Measurements from ENCODE around the gene HS3ST1. TPM values are rescaled to one million over a fixed set of nuclear protein-coding genes. Genes with fewer than 3 reads are reported as not detected.

Gene HS3ST1
- total RNA-seq (2021) (not detected in 2 replicates), Bru-seq, nascent RNA (not detected), BruChase-seq, experiment 1, labeled RNA remaining after a 2-hour chase (percentile 7 among the genes with signal in this experiment), BruChase-seq, experiment 2, labeled RNA remaining after a 6-hour chase (not detected)
- long read RNA-seq = 0 reads

GRCh38 chr4:11428231-11428898 lies at the start of gene HS3ST1:
Gene HS3ST1 (minus strand): TSS chr4:11428894. CDS start chr4:11400005, 28,889 bp downstream.
- H3K27me3 ChIP-seq (replicated peaks; ENCODE audit: insufficient read depth, low read depth, low read length, poor library complexity) = no peaks in the 10 kb centered on the region
- TF ChIP-seq EZH2 (IDR thresholded peaks at IDR 0.05; ENCODE audit: borderline replicate concordance, low read depth, low read length, poor library complexity, severe bottlenecking) (no peak), CTCF (conservative IDR thresholded peaks at IDR 0.05; ENCODE audit: low read depth, low read length) (no peak)
- no peak within 1 kb of the TSS for H3K27ac ChIP-seq (ENCODE audit: low read depth, low read length, poor library complexity, severe bottlenecking)
- intact Hi-C loops (cut with micrococcal nuclease; ENCODE audit: unreplicated experiment) = no loop called here
- no peaks in the 10 kb centered on the region for H3K4me1 ChIP-seq (ENCODE audit: insufficient read depth, low read length, poor library complexity, severe bottlenecking)
- no peak within 1 kb of the TSS for H3K4me3 ChIP-seq (ENCODE audit: low read depth, low read length, poor library complexity, severe bottlenecking)
- ChIA-PET POLR2A (ENCODE audit: low non-redundant PET) (no interaction called here), CTCF (no interaction called here)
- peaks cover 5% of the 10 kb centered on the region for H3K9me3 ChIP-seq (ENCODE audit: low read depth, low read length, poor library complexity, severe bottlenecking)
- H3K36me3 ChIP-seq (ENCODE audit: insufficient read depth, low read length, poor library complexity, severe bottlenecking) = no peaks in the 10 kb centered on the region
- no peak for DNase-seq (ENCODE audit: low spot score)
- no TSS peak for BruUV-seq (replicated peaks)

- Histone ChIP-seq H3K27ac (ENCODE audit: low read depth, low read length, poor library complexity, severe bottlenecking) (no peak overlapping the region), H3K4me1 (ENCODE audit: insufficient read depth, low read length, poor library complexity, severe bottlenecking) (no peaks in the 10 kb centered on the region), H3K9me3 (ENCODE audit: low read depth, low read length, poor library complexity, severe bottlenecking) (peaks cover 15% of the 10 kb centered on the region), H3K4me3 (ENCODE audit: low read depth, low read length, poor library complexity, severe bottlenecking) (no peak overlapping the region), H3K36me3 (ENCODE audit: insufficient read depth, low read length, poor library complexity, severe bottlenecking) (no peaks in the 10 kb centered on the region), H3K27me3 (replicated peaks; ENCODE audit: insufficient read depth, low read depth, low read length, poor library complexity) (no peaks in the 10 kb centered on the region)
- ChIA-PET CTCF (no interaction called here), POLR2A (ENCODE audit: low non-redundant PET) (no interaction called here)
- intact Hi-C loops (cut with micrococcal nuclease; ENCODE audit: unreplicated experiment) = no loop called here
- TF ChIP-seq EZH2 (IDR thresholded peaks at IDR 0.05; ENCODE audit: borderline replicate concordance, low read depth, low read length, poor library complexity, severe bottlenecking) (no peak), CTCF (conservative IDR thresholded peaks at IDR 0.05; ENCODE audit: low read depth, low read length) (no peak)
- no peak for DNase-seq (ENCODE audit: low spot score)
- no TSS peak for BruUV-seq (replicated peaks)
Observed at GRCh38 chr4:11475871-11476270, 47.2 kb upstream of the HS3ST1 start.

- Histone ChIP-seq H3K4me3 (ENCODE audit: low read depth, low read length, poor library complexity, severe bottlenecking) (no peak overlapping the region), H3K27me3 (replicated peaks; ENCODE audit: insufficient read depth, low read depth, low read length, poor library complexity) (no peaks in the 10 kb centered on the region), H3K4me1 (ENCODE audit: insufficient read depth, low read length, poor library complexity, severe bottlenecking) (no peaks in the 10 kb centered on the region), H3K9me3 (ENCODE audit: low read depth, low read length, poor library complexity, severe bottlenecking) (peaks cover 18% of the 10 kb centered on the region), H3K36me3 (ENCODE audit: insufficient read depth, low read length, poor library complexity, severe bottlenecking) (no peaks in the 10 kb centered on the region), H3K27ac (ENCODE audit: low read depth, low read length, poor library complexity, severe bottlenecking) (no peak overlapping the region)
- POLR2A ChIA-PET (ENCODE audit: low non-redundant PET) = no interaction called here
- CTCF ChIA-PET = no interaction called here
- no peak for TF ChIP-seq EZH2 (IDR thresholded peaks at IDR 0.05; ENCODE audit: borderline replicate concordance, low read depth, low read length, poor library complexity, severe bottlenecking)
- TF ChIP-seq CTCF (conservative IDR thresholded peaks at IDR 0.05; ENCODE audit: low read depth, low read length) = no peak
- DNase-seq (ENCODE audit: low spot score) = no peak
- no TSS peak for BruUV-seq (replicated peaks)
- intact Hi-C loops (cut with micrococcal nuclease; ENCODE audit: unreplicated experiment) = no loop called here
Observed at GRCh38 chr4:11474146-11474545, 45.5 kb upstream of the HS3ST1 start.

Data from A673 (cell line).